CD14-positive monocyte (primary cell): ENCODE measurements around the gene MYOZ3. TPM values are rescaled to one million over a fixed set of nuclear protein-coding genes. Genes with fewer than 3 reads are reported as not detected.
A peak's percentile ranks its signal among the peaks of the same experiment; 100 is the strongest.

Experiments
- DNase-seq, 3 donors: peaks; one replicate each; pipeline ENCODE4 v3.0.0-alpha.2; 2011 to 2022
- H2AFZ ChIP-seq: 2 replicates; pipeline ENCODE4 v1.6.0; 2012; ENCODE audit warnings: mild to moderate bottlenecking, low read depth, low read length, inconsistent platforms; ENCODE audit not compliant: insufficient read depth, poor library complexity, severe bottlenecking
- H3K27ac ChIP-seq, 2 donors: 1 replicate in 1 of 2; 2 replicates in 1 of 2; pipeline ENCODE4 v1.5.1; 2012 to 2013; ENCODE audit warnings: low read length in 2 of 2, control low read depth in 1 of 2, inconsistent platforms in 1 of 2, low read depth in 1 of 2, mild to moderate bottlenecking in 1 of 2
- H3K27me3 ChIP-seq, 2 donors: one replicate each; pipeline versions ENCODE4 v1.6.0 to v1.6.1; 2011 to 2013; ENCODE audit warnings: low read length in 2 of 2; ENCODE audit not compliant: control insufficient read depth in 2 of 2, insufficient read depth in 2 of 2
- H3K36me3 ChIP-seq, 2 donors: replicated peaks in 1 of 2; 1 replicate in 1 of 2; 2 replicates in 1 of 2; pipeline versions ENCODE4 v1.5.1 to v1.6.1; 2012 to 2013; ENCODE audit warnings: low read length in 2 of 2, control low read depth in 1 of 2, inconsistent platforms in 1 of 2, mild to moderate bottlenecking in 1 of 2; ENCODE audit not compliant: insufficient read depth in 2 of 2, control insufficient read depth in 1 of 2
- H3K4me1 ChIP-seq, 2 donors: 1 replicate in 1 of 2; 2 replicates in 1 of 2; pipeline versions ENCODE4 v1.5.1 to v1.6.1; 2012 to 2013; ENCODE audit warnings: low read length in 2 of 2, control low read depth in 1 of 2, inconsistent platforms in 1 of 2, mild to moderate bottlenecking in 1 of 2, moderate library complexity in 1 of 2; ENCODE audit not compliant: insufficient read depth in 2 of 2, control insufficient read depth in 1 of 2
- H3K4me2 ChIP-seq: replicated peaks from 2 replicates; pipeline ENCODE3; 2012; ENCODE audit warnings: low read length, moderate library complexity, mild to moderate bottlenecking; ENCODE audit not compliant: poor library complexity, severe bottlenecking; ENCODE audit errors: extremely low read depth
- H3K4me3 ChIP-seq, 3 experiments: fragments of 200-600 bp in 1 of 3; sonication (generic) in 1 of 3; replicated peaks in 1 of 3; 1 replicate in 2 of 3; 2 replicates in 1 of 3; pipeline ENCODE4 v1.5.1; 2011 to 2013; ENCODE audit warnings: low read length in 3 of 3, mild to moderate bottlenecking in 3 of 3, control low read depth in 2 of 3, low read depth in 2 of 3, inconsistent platforms in 1 of 3, moderate library complexity in 1 of 3
- H3K79me2 ChIP-seq: 2 replicates; pipeline ENCODE4 v1.6.0; 2012; ENCODE audit warnings: mild to moderate bottlenecking, control low read depth, inconsistent platforms, low read length, moderate library complexity; ENCODE audit not compliant: insufficient read depth
- H3K9ac ChIP-seq: 2 replicates; pipeline ENCODE4 v1.6.0; 2017; ENCODE audit warnings: low read length, mild to moderate bottlenecking; ENCODE audit not compliant: insufficient read depth, poor library complexity, severe bottlenecking
- H3K9me3 ChIP-seq, 2 donors: replicated peaks in 1 of 2; 1 replicate in 1 of 2; 2 replicates in 1 of 2; pipeline versions ENCODE4 v1.5.1 to v1.6.1; 2012 to 2013; ENCODE audit warnings: low read length in 2 of 2, control low read depth in 1 of 2; ENCODE audit not compliant: control insufficient read depth in 1 of 2, insufficient read depth in 1 of 2
- H4K20me1 ChIP-seq: 2 replicates; pipeline ENCODE4 v1.6.0; 2012; ENCODE audit warnings: mild to moderate bottlenecking, low read length, control low read depth, moderate library complexity; ENCODE audit not compliant: insufficient read depth
- H3K27ac Mint-ChIP-seq, 7 donors: one replicate each; pipeline ENCODE4 v1.8.0; 2020; ENCODE audit warnings: mild to moderate bottlenecking in 7 of 7, mixed read lengths in 7 of 7, moderate library complexity in 6 of 7, inconsistent platforms in 2 of 7
- H3K27me3 Mint-ChIP-seq, 3 donors: one replicate each; pipeline ENCODE4 v1.8.0; 2021 to 2022; ENCODE audit warnings: low read depth in 3 of 3, mild to moderate bottlenecking in 3 of 3, mixed read lengths in 3 of 3, moderate library complexity in 3 of 3, inconsistent platforms in 1 of 3
- H3K36me3 Mint-ChIP-seq, 2 donors: one replicate each; pipeline ENCODE4 v1.8.0; 2020; ENCODE audit warnings: mixed read lengths in 2 of 2, inconsistent platforms in 1 of 2, mild to moderate bottlenecking in 1 of 2
- H3K4me1 Mint-ChIP-seq: one replicate; pipeline ENCODE4 v1.8.0; 2020; ENCODE audit warnings: mild to moderate bottlenecking, mixed read lengths
- H3K4me3 Mint-ChIP-seq, 2 donors: one replicate each; pipeline ENCODE4 v1.8.0; 2020; ENCODE audit warnings: mild to moderate bottlenecking in 2 of 2, mixed read lengths in 2 of 2, moderate library complexity in 1 of 2
- H3K9me3 Mint-ChIP-seq, 7 donors: one replicate each; pipeline ENCODE4 v1.8.0; 2020 to 2022; ENCODE audit warnings: mixed read lengths in 7 of 7, mild to moderate bottlenecking in 6 of 7, moderate library complexity in 6 of 7, inconsistent platforms in 2 of 7
- CTCF ChIP-seq: fragments of 200-600 bp; IDR thresholded peaks from one replicate; pipeline ENCODE4 v1.8.0; 2022; ENCODE audit warnings: antibody characterized with exemption, mild to moderate bottlenecking
- WGBS: methylation state at CpG from one replicate; pipeline ENCODE4 v1.1.5; 2013; ENCODE audit warnings: missing lambda C conversion rate; ENCODE audit not compliant: insufficient coverage; 5-methylcytosine and 5-hydroxymethylcytosine counted together
- intact Hi-C, 2 donors: fragments of 100-400 bp; cut with micrococcal nuclease; formaldehyde crosslinking; loops; one replicate each; pipeline versions ENCODE4 v1.15.0 to v1.15.1; 2023
- polyA plus RNA-seq, 3 donors: library from polyadenylated mRNA; depleted of rRNA in 1 of 3; unstranded in 2 of 3; stranded (reverse) in 1 of 3; fragments of 300-500 nt in 2 of 3; fragments of >200 nt in 1 of 3; fragmentation: Illumina TruSeq in 2 of 3; gene quantifications; 1 replicate in 2 of 3; 2 replicates in 1 of 3; pipeline ENCODE4 v1.2.3, GENCODE V29; 2012 to 2021

Gene MYOZ3
- polyA plus RNA-seq, 3 donors: not detected

- Mint-ChIP-seq H3K36me3 (no peaks in the 10 kb centered on the region), H3K27ac (peak overlapping the region in 1 of 7 donors; percentile 75), H3K4me1 (peaks cover 25% of the 10 kb centered on the region), H3K9me3 (no peaks in the 10 kb centered on the region), H3K27me3 (peaks cover 2 to 12% (median 10%) of the 10 kb centered on the region in 3 donors), H3K4me3 (no peak overlapping the region)
- Histone ChIP-seq H3K9ac (no peak overlapping the region), H3K27ac (no peak overlapping the region), H3K4me1 (peaks cover 10 to 13% of the 10 kb centered on the region in 2 donors), H2AFZ (no peak overlapping the region), H3K36me3 (no peaks in the 10 kb centered on the region), H3K9me3 (no peaks in the 10 kb centered on the region), H3K27me3 (no peaks in the 10 kb centered on the region), H3K4me2 (no peak overlapping the region), H3K79me2 (no peaks in the 10 kb centered on the region), H4K20me1 (no peaks in the 10 kb centered on the region), H3K4me3 (no peak overlapping the region)
- intact Hi-C loops: no loop called here
- TF ChIP-seq CTCF: no peak
- 83% methylated on average over 2 of the region's 6 CpGs for WGBS
- no peak for DNase-seq
Observed at GRCh38 chr5:150636391-150637244, 24.4 kb upstream of the MYOZ3 start.

- Mint-ChIP-seq H3K4me3 (no peak overlapping the region), H3K27ac (no peak overlapping the region), H3K9me3 (no peaks in the 10 kb centered on the region), H3K4me1 (peaks cover 26% of the 10 kb centered on the region), H3K27me3 (peaks cover 2 to 12% (median 10%) of the 10 kb centered on the region in 3 donors), H3K36me3 (no peaks in the 10 kb centered on the region)
- Histone ChIP-seq H3K79me2 (no peaks in the 10 kb centered on the region), H3K4me3 (no peak overlapping the region), H3K9ac (no peak overlapping the region), H2AFZ (no peak overlapping the region), H3K27ac (no peak overlapping the region), H3K4me1 (peaks cover 10 to 13% of the 10 kb centered on the region in 2 donors), H4K20me1 (no peaks in the 10 kb centered on the region), H3K27me3 (no peaks in the 10 kb centered on the region), H3K4me2 (no peak overlapping the region), H3K36me3 (no peaks in the 10 kb centered on the region), H3K9me3 (no peaks in the 10 kb centered on the region)
- intact Hi-C loops: no loop called here
- no peak for DNase-seq
- 40% methylated on average over 18 of the region's 21 CpGs for WGBS
- TF ChIP-seq CTCF: no peak
Observed at GRCh38 chr5:150637245-150638052, 23.6 kb upstream of the MYOZ3 start.
